Natural killer cell (primary cell): ENCODE data around the gene CRIP1. TPM values are rescaled to one million over a fixed set of nuclear protein-coding genes. Genes with fewer than 3 reads are reported as not detected.

ENCODE experiments used
- ATAC-seq, 3 donors: fragments of 150-1000 bp in 2 of 3; fragments of 200-7000 bp in 1 of 3; cut with Tn5 transposase; 1 replicate in 1 of 3; 2 replicates in 2 of 3; pipeline ENCODE4 v1.10.0; 2021; ENCODE audit warnings: mild to moderate bottlenecking in 2 of 3, moderate library complexity in 2 of 3
- DNase-seq, 2 donors: peaks; one replicate each; pipeline versions ENCODE4 v3.0.0 to v3.0.0-alpha.2; 2013 to 2021; ENCODE audit warnings: mixed read lengths in 1 of 2
- H3K27ac ChIP-seq: one replicate; pipeline ENCODE4 v1.5.1; 2013; ENCODE audit warnings: mild to moderate bottlenecking, low read length
- H3K27me3 ChIP-seq: one replicate; pipeline ENCODE4 v1.6.1; 2013; ENCODE audit warnings: low read length; ENCODE audit not compliant: control insufficient read depth, insufficient read depth
- H3K36me3 ChIP-seq: one replicate; pipeline ENCODE4 v1.6.1; 2013; ENCODE audit warnings: low read length; ENCODE audit not compliant: control insufficient read depth, insufficient read depth
- H3K4me1 ChIP-seq: one replicate; pipeline ENCODE4 v1.6.1; 2013; ENCODE audit warnings: low read length; ENCODE audit not compliant: control insufficient read depth, insufficient read depth
- H3K4me3 ChIP-seq: one replicate; pipeline ENCODE4 v1.5.1; 2013; ENCODE audit warnings: low read length
- H3K9me3 ChIP-seq: one replicate; pipeline ENCODE4 v1.6.1; 2013; ENCODE audit warnings: low read length; ENCODE audit not compliant: control insufficient read depth, insufficient read depth
- H3K27ac Mint-ChIP-seq, 2 donors: one replicate each; pipeline ENCODE4 v1.8.0; 2022; ENCODE audit warnings: mild to moderate bottlenecking in 2 of 2, mixed read lengths in 2 of 2, moderate library complexity in 1 of 2
- H3K27me3 Mint-ChIP-seq, 2 donors: one replicate each; pipeline ENCODE4 v1.8.0; 2022; ENCODE audit warnings: low read depth in 2 of 2, mixed read lengths in 2 of 2
- H3K36me3 Mint-ChIP-seq: one replicate; pipeline ENCODE4 v1.8.0; 2022; ENCODE audit warnings: mixed read lengths
- H3K4me1 Mint-ChIP-seq, 2 donors: one replicate each; pipeline ENCODE4 v1.8.0; 2022; ENCODE audit warnings: mixed read lengths in 2 of 2
- H3K4me3 Mint-ChIP-seq: one replicate; pipeline ENCODE4 v1.8.0; 2022; ENCODE audit warnings: mild to moderate bottlenecking, moderate library complexity, mixed read lengths
- H3K9me3 Mint-ChIP-seq, 2 donors: one replicate each; pipeline ENCODE4 v1.8.0; 2022; ENCODE audit warnings: mixed read lengths in 2 of 2
- WGBS: methylation state at CpG from one replicate; pipeline ENCODE4 v1.1.7; 2013; ENCODE audit warnings: missing lambda C conversion rate; ENCODE audit not compliant: insufficient coverage; 5-methylcytosine and 5-hydroxymethylcytosine counted together
- intact Hi-C: fragments of 100-400 bp; cut with micrococcal nuclease; formaldehyde crosslinking; loops from one replicate; pipeline ENCODE4 v1.14.2; 2022
- total RNA-seq, 4 donors: library from RNA; stranded (reverse); fragments of 120-200 nt in 1 of 4; gene quantifications; one replicate each; pipeline versions ENCODE4 v1.2.3 to v1.2.4, GENCODE V29; 2013 to 2022
- TF ChIP-seq, protein P1 (sequence below): fragments of 200-600 bp; IDR thresholded peaks from one replicate; pipeline ENCODE4 v1.8.0; 2022; ENCODE audit warnings: antibody characterized with exemption

Gene CRIP1
- total RNA-seq, 3 donors from 2014 or later (not counting 1 experiment from before 2014, with no cell fraction given), result 276 to 334 (median 290) TPM

DNA sequence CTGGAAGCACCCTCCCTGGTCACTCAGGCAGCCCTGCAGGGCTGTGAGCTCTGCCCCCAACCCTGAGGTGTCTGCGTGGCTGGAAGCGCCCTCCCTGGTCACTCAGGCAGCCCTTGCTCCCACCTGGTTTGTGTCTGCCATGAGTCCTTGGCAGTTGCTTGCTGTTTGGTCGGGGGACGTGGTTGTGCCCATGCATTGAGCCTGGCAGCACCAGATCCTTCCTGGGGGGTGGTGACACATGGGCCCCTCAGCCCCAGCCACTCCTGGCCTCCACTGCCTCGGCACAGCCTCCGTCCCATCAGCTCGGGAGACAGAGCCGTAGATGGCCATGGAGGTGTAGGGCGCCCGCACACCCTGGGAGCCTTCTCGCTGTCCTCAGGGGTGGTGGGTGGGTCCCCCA is 47.5 kb upstream of the CRIP1 start:
- H3K36me3 ChIP-seq, result peaks cover 13% of the 10 kb centered on the region
- ATAC-seq (no peak), DNase-seq (no peak)
- no peak overlapping the region for H3K4me3 ChIP-seq
- peaks cover 18 to 23% of the 10 kb centered on the region in 2 donors for H3K4me1 Mint-ChIP-seq
- no peak overlapping the region for H3K27ac ChIP-seq
- TF ChIP-seq, protein P1, sequence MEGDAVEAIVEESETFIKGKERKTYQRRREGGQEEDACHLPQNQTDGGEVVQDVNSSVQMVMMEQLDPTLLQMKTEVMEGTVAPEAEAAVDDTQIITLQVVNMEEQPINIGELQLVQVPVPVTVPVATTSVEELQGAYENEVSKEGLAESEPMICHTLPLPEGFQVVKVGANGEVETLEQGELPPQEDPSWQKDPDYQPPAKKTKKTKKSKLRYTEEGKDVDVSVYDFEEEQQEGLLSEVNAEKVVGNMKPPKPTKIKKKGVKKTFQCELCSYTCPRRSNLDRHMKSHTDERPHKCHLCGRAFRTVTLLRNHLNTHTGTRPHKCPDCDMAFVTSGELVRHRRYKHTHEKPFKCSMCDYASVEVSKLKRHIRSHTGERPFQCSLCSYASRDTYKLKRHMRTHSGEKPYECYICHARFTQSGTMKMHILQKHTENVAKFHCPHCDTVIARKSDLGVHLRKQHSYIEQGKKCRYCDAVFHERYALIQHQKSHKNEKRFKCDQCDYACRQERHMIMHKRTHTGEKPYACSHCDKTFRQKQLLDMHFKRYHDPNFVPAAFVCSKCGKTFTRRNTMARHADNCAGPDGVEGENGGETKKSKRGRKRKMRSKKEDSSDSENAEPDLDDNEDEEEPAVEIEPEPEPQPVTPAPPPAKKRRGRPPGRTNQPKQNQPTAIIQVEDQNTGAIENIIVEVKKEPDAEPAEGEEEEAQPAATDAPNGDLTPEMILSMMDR, result no peak
- H3K27me3 ChIP-seq, result no peaks in the 10 kb centered on the region
- H3K4me1 ChIP-seq, result no peaks in the 10 kb centered on the region
- no peak overlapping the region for H3K4me3 Mint-ChIP-seq
- H3K9me3 ChIP-seq, result no peaks in the 10 kb centered on the region
- intact Hi-C loops, result no loop called here
- H3K27me3 Mint-ChIP-seq, result no peaks in the 10 kb centered on the region
- no peak overlapping the region for H3K27ac Mint-ChIP-seq
- WGBS, result 96% methylated on average over 11 of the region's 11 CpGs
- H3K9me3 Mint-ChIP-seq, result no peaks in the 10 kb centered on the region
- H3K36me3 Mint-ChIP-seq, result no peaks in the 10 kb centered on the region

DNA sequence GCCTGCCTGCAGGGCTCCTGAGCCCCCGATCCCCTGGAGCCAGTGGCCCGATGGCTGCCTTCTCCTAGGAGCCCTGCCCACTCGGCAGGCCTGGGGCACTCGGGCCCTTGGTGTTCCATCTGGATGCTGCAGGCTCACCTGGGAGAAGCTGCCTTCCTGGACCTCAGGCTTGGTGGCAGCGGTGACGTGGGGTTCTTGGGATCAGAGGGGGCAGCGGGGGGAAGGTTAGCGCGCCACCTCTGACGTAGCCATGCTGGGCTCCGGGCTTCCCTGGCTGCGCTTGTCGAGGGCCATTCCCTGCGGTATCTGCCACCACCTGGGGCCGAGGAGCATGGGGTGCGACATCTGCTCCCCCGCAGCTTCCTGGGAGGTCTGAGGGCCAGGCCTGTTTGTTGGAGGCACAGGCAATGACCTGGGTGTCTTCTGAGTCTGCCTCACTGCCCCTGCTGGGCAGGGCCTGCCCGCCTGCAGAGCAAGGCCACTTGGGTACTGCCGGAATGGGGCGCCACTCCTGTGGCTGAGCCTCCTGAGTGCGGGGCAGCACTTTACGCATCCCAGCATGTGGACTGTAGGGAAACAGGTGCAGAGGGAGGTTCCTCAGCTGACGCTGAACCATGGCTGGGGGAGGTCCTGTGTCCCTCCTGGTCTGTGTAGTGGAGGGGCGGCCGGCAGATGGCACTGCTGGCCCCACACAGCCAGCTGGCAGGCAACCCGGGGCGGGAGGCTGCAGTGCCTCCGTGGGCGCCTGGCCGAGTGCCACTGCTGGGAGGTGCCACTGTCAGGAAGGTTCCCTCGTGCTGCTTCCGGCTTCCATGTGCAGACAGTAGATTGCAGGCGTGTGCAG is 46.8 kb upstream of the CRIP1 start:
- no peak overlapping the region for H3K4me3 Mint-ChIP-seq
- Histone ChIP-seq H3K9me3 (no peaks in the 10 kb centered on the region), H3K4me1 (no peaks in the 10 kb centered on the region), H3K27ac (no peak overlapping the region), H3K27me3 (no peaks in the 10 kb centered on the region), H3K36me3 (peaks cover 13% of the 10 kb centered on the region), H3K4me3 (no peak overlapping the region)
- DNase-seq, result no peak
- TF ChIP-seq, protein P1, result no peak
- intact Hi-C loops, result no loop called here
- no peaks in the 10 kb centered on the region for H3K36me3 Mint-ChIP-seq
- no peak overlapping the region for H3K27ac Mint-ChIP-seq
- peaks cover 15 to 20% of the 10 kb centered on the region in 2 donors for H3K4me1 Mint-ChIP-seq
- WGBS, result 95% methylated on average over 33 of the region's 33 CpGs
- H3K9me3 Mint-ChIP-seq, result no peaks in the 10 kb centered on the region
- H3K27me3 Mint-ChIP-seq, result no peaks in the 10 kb centered on the region
- no peak for ATAC-seq

DNA sequence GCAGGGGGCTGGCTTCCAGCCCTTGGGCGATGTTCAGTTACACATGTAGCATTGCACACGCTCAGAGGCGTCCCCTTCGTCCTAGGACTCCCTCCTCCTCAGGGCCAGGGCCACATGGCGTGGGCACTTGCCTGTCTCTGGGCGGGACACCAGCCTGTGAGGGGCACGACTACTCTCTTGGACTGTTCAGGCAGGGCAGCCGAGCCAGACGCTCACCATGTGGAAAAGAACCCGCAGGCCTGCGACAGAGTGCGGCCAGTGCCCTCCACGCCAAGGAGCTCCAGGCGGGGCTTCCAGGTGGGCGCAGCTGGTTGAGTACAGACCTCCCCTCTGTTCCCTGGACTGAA is 46.2 kb upstream of the CRIP1 start:
- Mint-ChIP-seq H3K36me3 (no peaks in the 10 kb centered on the region), H3K27me3 (no peaks in the 10 kb centered on the region), H3K27ac (no peak overlapping the region), H3K4me1 (peaks cover 10 to 16% of the 10 kb centered on the region in 2 donors), H3K9me3 (no peaks in the 10 kb centered on the region), H3K4me3 (no peak overlapping the region)
- no peaks in the 10 kb centered on the region for H3K9me3 ChIP-seq
- intact Hi-C loops, result no loop called here
- H3K27me3 ChIP-seq, result no peaks in the 10 kb centered on the region
- TF ChIP-seq, protein P1, result no peak
- no peak overlapping the region for H3K4me3 ChIP-seq
- no peaks in the 10 kb centered on the region for H3K4me1 ChIP-seq
- DNase-seq, result no peak
- no peak for ATAC-seq
- WGBS, result 98% methylated on average over 15 of the region's 15 CpGs
- peaks cover 13% of the 10 kb centered on the region for H3K36me3 ChIP-seq
- no peak overlapping the region for H3K27ac ChIP-seq

DNA sequence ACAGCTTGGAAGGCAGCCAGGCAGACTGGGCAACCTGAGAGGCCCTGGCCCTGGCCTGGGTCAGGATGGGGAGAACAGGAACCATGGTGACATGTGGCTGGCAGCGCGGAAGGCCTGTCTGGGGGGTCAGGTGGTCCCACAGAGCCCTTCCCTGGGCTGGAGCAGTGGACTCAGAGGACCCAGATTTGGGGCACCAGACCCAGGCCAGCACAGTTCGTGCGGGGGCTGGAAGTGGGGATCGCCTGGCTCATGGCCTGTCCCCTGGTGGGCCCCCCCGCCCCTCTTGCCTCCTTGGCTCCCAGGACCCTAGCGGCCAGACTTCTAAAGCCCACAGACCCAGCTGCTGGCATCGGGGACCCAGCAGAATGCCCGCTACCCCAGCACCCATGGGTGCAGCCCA is 45.7 kb upstream of the CRIP1 start:
- H3K36me3 ChIP-seq, result peaks cover 13% of the 10 kb centered on the region
- H3K9me3 ChIP-seq, result no peaks in the 10 kb centered on the region
- ATAC-seq (no peak), DNase-seq (no peak)
- TF ChIP-seq, protein P1, result no peak
- no peaks in the 10 kb centered on the region for H3K27me3 ChIP-seq
- Mint-ChIP-seq H3K27ac (no peak overlapping the region), H3K36me3 (no peaks in the 10 kb centered on the region), H3K9me3 (no peaks in the 10 kb centered on the region), H3K4me3 (no peak overlapping the region), H3K4me1 (peaks cover 7 to 13% of the 10 kb centered on the region in 2 donors), H3K27me3 (no peaks in the 10 kb centered on the region)
- no peaks in the 10 kb centered on the region for H3K4me1 ChIP-seq
- intact Hi-C loops, result no loop called here
- no peak overlapping the region for H3K4me3 ChIP-seq
- 98% methylated on average over 9 of the region's 9 CpGs for WGBS
- H3K27ac ChIP-seq, result no peak overlapping the region
